Loucy (cell line): ENCODE measurements around the gene SLC4A1.

ENCODE experiments used
- EZH2phosphoT487 ChIP-seq: fragments of 200-600 bp; IDR thresholded peaks from 2 replicates; pipeline ENCODE4 v1.6.1; 2018; ENCODE audit warnings: antibody characterized with exemption, mild to moderate bottlenecking, moderate library complexity, borderline replicate concordance
- TF ChIP-seq, protein P1 (sequence below): fragments of 200-600 bp; sonication (generic); conservative IDR thresholded peaks from 2 replicates; pipeline ENCODE4 v1.5.1; 2014; ENCODE audit warnings: mild to moderate bottlenecking, antibody characterized with exemption, low read length

DNA sequence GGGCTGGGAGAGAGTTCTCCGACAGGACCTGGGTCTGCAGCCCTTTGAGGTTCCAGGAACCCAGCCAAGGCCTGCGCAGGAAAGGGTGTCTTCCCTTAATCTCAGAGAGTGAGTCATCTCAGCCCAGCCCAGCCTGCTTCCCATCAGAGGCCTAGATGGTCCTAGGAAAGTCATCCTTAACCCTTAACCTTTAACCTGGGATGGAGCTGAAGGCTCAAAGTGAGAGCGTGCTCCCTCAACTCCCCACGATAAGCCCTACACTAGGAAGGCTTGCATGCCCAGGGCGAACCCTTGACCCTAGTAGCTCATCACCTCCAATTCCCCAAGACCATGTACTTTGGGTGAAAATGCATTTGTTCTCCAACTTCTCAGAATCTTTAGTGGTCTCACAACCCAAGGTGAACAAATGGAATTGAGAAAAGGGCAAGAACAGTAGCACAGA, 63.5 kb downstream of the SLC4A1 start:
- TF ChIP-seq, protein P1, sequence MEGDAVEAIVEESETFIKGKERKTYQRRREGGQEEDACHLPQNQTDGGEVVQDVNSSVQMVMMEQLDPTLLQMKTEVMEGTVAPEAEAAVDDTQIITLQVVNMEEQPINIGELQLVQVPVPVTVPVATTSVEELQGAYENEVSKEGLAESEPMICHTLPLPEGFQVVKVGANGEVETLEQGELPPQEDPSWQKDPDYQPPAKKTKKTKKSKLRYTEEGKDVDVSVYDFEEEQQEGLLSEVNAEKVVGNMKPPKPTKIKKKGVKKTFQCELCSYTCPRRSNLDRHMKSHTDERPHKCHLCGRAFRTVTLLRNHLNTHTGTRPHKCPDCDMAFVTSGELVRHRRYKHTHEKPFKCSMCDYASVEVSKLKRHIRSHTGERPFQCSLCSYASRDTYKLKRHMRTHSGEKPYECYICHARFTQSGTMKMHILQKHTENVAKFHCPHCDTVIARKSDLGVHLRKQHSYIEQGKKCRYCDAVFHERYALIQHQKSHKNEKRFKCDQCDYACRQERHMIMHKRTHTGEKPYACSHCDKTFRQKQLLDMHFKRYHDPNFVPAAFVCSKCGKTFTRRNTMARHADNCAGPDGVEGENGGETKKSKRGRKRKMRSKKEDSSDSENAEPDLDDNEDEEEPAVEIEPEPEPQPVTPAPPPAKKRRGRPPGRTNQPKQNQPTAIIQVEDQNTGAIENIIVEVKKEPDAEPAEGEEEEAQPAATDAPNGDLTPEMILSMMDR, result no peak
- TF ChIP-seq EZH2phosphoT487, result no peak
